PC-9 (cell line): ENCODE data around the gene IMMT. TPM values are rescaled to one million over a fixed set of nuclear protein-coding genes. Genes with fewer than 3 reads are reported as not detected.

Source experiments
- BruUV-seq: library from RNA; stranded (reverse); fragments of 400-500 nt; replicated peaks from 2 replicates; lab custom pipeline; 2021; lab: Mats Ljungman, UMichigan
- CTCF ChIA-PET: fragments of 300-600 bp; sonication (Branson Sonifier 250); formaldehyde crosslinking; loops from one replicate; lab custom pipeline; 2022; ENCODE audit warnings: antibody characterized with exemption; lab: Charles Lee
- POLR2A ChIA-PET: fragments of 300-600 bp; sonication (Branson Sonifier 250); formaldehyde crosslinking; loops from one replicate; lab custom pipeline; 2022; ENCODE audit warnings: antibody characterized with exemption; ENCODE audit not compliant: unreplicated experiment; lab: Charles Lee
- DNase-seq, 2 experiments: peaks; one replicate each; pipeline versions ENCODE4 v3.0.0 to v3.0.0-alpha.2; 2015 to 2022; ENCODE audit warnings: mixed read lengths in 1 of 2
- H2AFZ ChIP-seq: fragments of 200-600 bp; sonication (generic); 2 replicates; pipeline ENCODE4 v1.8.1; 2017; ENCODE audit warnings: antibody characterized with exemption
- H3F3A ChIP-seq: fragments of 200-600 bp; sonication (generic); 2 replicates; pipeline ENCODE4 v1.8.1; 2017; ENCODE audit warnings: antibody characterized with exemption, mild to moderate bottlenecking, low read depth; ENCODE audit not compliant: insufficient read depth
- H3K27ac ChIP-seq: fragments of 200-600 bp; sonication (generic); 2 replicates; pipeline ENCODE4 v1.6.1; 2016; ENCODE audit warnings: mixed run types
- H3K27me3 ChIP-seq: fragments of 200-600 bp; sonication (generic); 2 replicates; pipeline ENCODE4 v1.6.1; 2016; ENCODE audit warnings: low read depth, mixed run types; ENCODE audit not compliant: insufficient read depth
- H3K36me3 ChIP-seq: fragments of 200-600 bp; sonication (generic); 2 replicates; pipeline ENCODE4 v1.6.1; 2016; ENCODE audit warnings: low read depth, mixed run types
- H3K4me1 ChIP-seq: fragments of 200-600 bp; sonication (generic); replicated peaks from 2 replicates; pipeline ENCODE4 v1.6.1; 2016; ENCODE audit warnings: mixed run types; ENCODE audit not compliant: insufficient read depth
- H3K4me2 ChIP-seq: fragments of 200-600 bp; sonication (generic); 2 replicates; pipeline ENCODE4 v1.6.1; 2017; ENCODE audit warnings: mixed run types
- H3K4me3 ChIP-seq: fragments of 200-600 bp; sonication (generic); 2 replicates; pipeline ENCODE4 v1.6.1; 2016; ENCODE audit warnings: mixed run types
- H3K79me2 ChIP-seq: fragments of 200-600 bp; sonication (generic); 2 replicates; pipeline ENCODE4 v1.6.1; 2017; ENCODE audit warnings: low read depth, mixed run types
- H3K9me2 ChIP-seq: fragments of 200-600 bp; sonication (generic); 2 replicates; pipeline ENCODE4 v1.8.1; 2017; ENCODE audit warnings: mild to moderate bottlenecking; ENCODE audit not compliant: insufficient read depth
- H3K9me3 ChIP-seq: fragments of 200-600 bp; sonication (generic); 2 replicates; pipeline ENCODE4 v1.8.1; 2016; ENCODE audit warnings: low read depth; ENCODE audit not compliant: insufficient read depth
- H4K20me1 ChIP-seq: fragments of 200-600 bp; sonication (generic); 2 replicates; pipeline ENCODE4 v1.8.1; 2017; ENCODE audit not compliant: insufficient read depth
- EZH2 ChIP-seq: fragments of 200-600 bp; sonication (generic); IDR thresholded peaks from 2 replicates; pipeline ENCODE4 v1.8.0; 2017; ENCODE audit warnings: antibody characterized with exemption, low read depth
- intact Hi-C: fragments of 100-400 bp; cut with micrococcal nuclease; formaldehyde crosslinking; loops from one replicate; pipeline ENCODE4 v1.10.0; 2022; ENCODE audit not compliant: unreplicated experiment
- total RNA-seq: library from RNA; stranded (reverse); gene quantifications from 2 replicates; pipeline ENCODE4 v1.2.3, GENCODE V29; 2021
- TF ChIP-seq, protein P1 (sequence below): fragments of 200-600 bp; sonication (generic); conservative IDR thresholded peaks from 2 replicates; pipeline ENCODE4 v1.6.1; 2017; ENCODE audit warnings: mixed run types, antibody characterized with exemption, mild to moderate bottlenecking, moderate library complexity

The IMMT gene
- total RNA-seq, 1 experiment from 2014 or later: 114 TPM

DNA sequence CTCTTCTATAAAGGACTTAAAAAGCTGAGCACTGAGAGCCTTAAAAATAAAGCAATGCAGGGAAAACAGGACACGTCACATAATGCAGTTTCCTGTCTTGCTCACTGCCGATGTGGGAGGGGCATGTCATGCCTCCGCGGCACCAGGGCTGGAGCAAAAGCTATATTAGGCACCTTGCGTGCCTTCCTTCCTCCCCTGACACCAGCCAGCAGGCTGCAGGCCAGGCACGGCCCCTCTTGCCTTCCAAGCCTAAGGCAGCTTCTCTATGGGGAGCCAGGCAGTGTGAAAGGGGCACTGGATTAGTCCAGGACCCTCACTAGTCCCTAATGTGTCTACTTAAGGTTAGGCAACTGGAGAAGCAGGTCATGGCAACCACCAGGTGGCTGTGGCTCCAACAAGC is 30.3 kb upstream of the IMMT start:
- no TSS peak for BruUV-seq
- no peak overlapping the region for H3K27ac ChIP-seq

DNA sequence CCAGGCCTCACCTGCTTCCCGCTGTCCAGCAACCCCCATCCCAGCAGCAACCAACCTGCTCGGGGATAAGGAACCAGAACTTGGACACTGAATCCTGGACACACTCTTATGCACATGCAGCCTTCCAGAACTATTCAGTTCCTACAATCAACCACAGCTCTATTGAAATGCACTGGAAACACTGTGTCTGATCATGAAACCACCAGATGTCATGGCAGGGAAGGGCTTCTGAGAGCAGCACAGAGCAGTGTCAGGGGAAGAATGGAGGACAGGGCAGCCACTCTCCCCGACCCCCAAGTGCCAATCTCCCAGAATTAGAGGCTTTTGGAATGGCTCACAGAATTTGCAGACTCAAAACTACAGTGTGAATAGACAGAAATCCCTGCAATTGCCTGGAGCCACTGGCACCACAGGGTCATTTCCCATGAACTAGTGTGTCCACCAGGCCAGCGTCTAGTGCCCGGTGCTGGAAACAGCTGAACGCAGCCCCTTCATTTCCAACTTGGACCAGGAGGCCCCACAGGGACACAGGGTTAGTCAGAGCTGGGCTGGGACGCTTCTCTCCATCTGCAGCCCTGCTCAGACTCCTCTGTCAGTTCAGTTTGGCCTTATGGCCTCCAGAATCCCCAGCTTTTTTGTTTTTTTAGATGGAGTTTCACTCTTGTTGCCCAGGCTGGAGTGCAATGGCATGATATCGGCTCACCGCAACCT is 29.5 kb upstream of the IMMT start:
- Histone ChIP-seq H2AFZ (no peak overlapping the region), H3K9me2 (no peaks in the 10 kb centered on the region), H3K9me3 (no peaks in the 10 kb centered on the region), H4K20me1 (no peaks in the 10 kb centered on the region), H3K4me3 (no peak overlapping the region), H3K79me2 (no peaks in the 10 kb centered on the region), H3K27ac (no peak overlapping the region), H3K4me2 (no peak overlapping the region), H3K27me3 (0 out of 2 replicates have a peak, but pooled peaks cover 3% of the 10 kb centered on the region), H3K36me3 (no peaks in the 10 kb centered on the region), H3K4me1 (no peaks in the 10 kb centered on the region), H3F3A (no peaks in the 10 kb centered on the region)
- intact Hi-C loops: no loop called here
- ChIA-PET CTCF (interaction anchor here (0.5 kb wide), 1 partner anchor 24 kb away, joined by 5 read pairs; no protein-coding TSS in a partner anchor), POLR2A (no interaction called here)
- TF ChIP-seq, protein P1, sequence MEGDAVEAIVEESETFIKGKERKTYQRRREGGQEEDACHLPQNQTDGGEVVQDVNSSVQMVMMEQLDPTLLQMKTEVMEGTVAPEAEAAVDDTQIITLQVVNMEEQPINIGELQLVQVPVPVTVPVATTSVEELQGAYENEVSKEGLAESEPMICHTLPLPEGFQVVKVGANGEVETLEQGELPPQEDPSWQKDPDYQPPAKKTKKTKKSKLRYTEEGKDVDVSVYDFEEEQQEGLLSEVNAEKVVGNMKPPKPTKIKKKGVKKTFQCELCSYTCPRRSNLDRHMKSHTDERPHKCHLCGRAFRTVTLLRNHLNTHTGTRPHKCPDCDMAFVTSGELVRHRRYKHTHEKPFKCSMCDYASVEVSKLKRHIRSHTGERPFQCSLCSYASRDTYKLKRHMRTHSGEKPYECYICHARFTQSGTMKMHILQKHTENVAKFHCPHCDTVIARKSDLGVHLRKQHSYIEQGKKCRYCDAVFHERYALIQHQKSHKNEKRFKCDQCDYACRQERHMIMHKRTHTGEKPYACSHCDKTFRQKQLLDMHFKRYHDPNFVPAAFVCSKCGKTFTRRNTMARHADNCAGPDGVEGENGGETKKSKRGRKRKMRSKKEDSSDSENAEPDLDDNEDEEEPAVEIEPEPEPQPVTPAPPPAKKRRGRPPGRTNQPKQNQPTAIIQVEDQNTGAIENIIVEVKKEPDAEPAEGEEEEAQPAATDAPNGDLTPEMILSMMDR: no peak
- no peak for TF ChIP-seq EZH2
- no TSS peak for BruUV-seq
- DNase-seq: no peak

More for the DNA sequence above, 30.3 kb upstream of the IMMT start:
- no peaks in the 10 kb centered on the region for H3K9me3 ChIP-seq
- H3K4me3 ChIP-seq: no peak overlapping the region
- H3K36me3 ChIP-seq: no peaks in the 10 kb centered on the region
- no peaks in the 10 kb centered on the region for H3F3A ChIP-seq
- no peaks in the 10 kb centered on the region for H4K20me1 ChIP-seq
- ChIA-PET CTCF (interaction anchor here (0.5 kb wide), 1 partner anchor 23 kb away, joined by 5 read pairs; no protein-coding TSS in a partner anchor), POLR2A (no interaction called here)
- DNase-seq: no peak
- H3K4me2 ChIP-seq: no peak overlapping the region
- H3K79me2 ChIP-seq: no peaks in the 10 kb centered on the region
- H3K4me1 ChIP-seq: no peaks in the 10 kb centered on the region
- TF ChIP-seq, protein P1: no peak
- TF ChIP-seq EZH2: no peak
- no peak overlapping the region for H2AFZ ChIP-seq
- intact Hi-C loops: no loop called here
- H3K9me2 ChIP-seq: no peaks in the 10 kb centered on the region
- H3K27me3 ChIP-seq: 0 out of 2 replicates have a peak, but pooled peaks cover 3% of the 10 kb centered on the region

- ChIA-PET POLR2A (no interaction called here), CTCF (no interaction called here)
- no peak overlapping the region for H3K4me2 ChIP-seq
- no peaks in the 10 kb centered on the region for H3K4me1 ChIP-seq
- no peaks in the 10 kb centered on the region for H4K20me1 ChIP-seq
- no peak for DNase-seq
- H3K27ac ChIP-seq: no peak overlapping the region
- no peak overlapping the region for H2AFZ ChIP-seq
- no peaks in the 10 kb centered on the region for H3K9me2 ChIP-seq
- intact Hi-C loops: no loop called here
- H3F3A ChIP-seq: no peaks in the 10 kb centered on the region
- TF ChIP-seq, protein P1: no peak
- no peak for TF ChIP-seq EZH2
- no peaks in the 10 kb centered on the region for H3K36me3 ChIP-seq
- no peak overlapping the region for H3K4me3 ChIP-seq
- H3K79me2 ChIP-seq: no peaks in the 10 kb centered on the region
- no peaks in the 10 kb centered on the region for H3K9me3 ChIP-seq
- H3K27me3 ChIP-seq: 0 out of 2 replicates have a peak, but pooled peaks cover 3% of the 10 kb centered on the region
- no TSS peak for BruUV-seq
Measured at GRCh38 chr2:86223927-86224560, 28.8 kb upstream of the IMMT start.
